ENCODE measurements around the gene BATF3.
"Not testable (repeated sequence)": the region's sequence is repeated elsewhere in the genome, so short reads cannot be mapped to it uniquely, and the experiment has no call there.

BATF3 gene, protein sequence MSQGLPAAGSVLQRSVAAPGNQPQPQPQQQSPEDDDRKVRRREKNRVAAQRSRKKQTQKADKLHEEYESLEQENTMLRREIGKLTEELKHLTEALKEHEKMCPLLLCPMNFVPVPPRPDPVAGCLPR

DNA sequence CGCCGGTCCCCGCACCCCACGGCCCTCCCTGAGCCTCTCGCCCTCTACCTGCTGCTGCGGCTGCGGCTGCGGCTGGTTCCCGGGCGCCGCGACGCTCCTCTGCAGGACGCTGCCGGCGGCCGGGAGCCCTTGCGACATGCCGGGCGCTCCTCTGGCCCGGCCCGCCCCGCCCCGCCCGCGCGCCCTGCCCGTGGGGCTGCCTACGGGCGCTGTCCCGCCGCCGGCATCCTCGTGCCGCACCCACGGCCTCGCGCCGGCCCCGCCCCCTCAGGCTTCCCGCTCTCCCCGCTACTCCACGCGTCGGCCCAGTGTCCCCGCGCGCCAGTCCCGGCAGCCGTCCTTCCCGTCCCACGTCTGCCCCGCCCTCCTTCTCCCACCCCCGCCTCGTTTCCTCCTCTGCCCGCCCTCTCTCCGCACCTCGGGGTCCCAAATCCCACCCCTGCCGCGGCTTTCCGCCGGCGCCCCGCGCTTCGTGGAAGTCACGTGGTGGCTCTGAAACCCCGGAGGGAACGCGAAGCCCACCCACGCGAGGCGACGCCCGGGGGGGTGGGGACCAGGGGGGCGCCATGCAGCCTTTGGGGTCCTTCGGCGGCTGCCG is at the start of gene BATF3:
TSS of gene BATF3 (minus strand) at position 216 of the 598 bp plus-strand sequence. CDS start at position 138, 78 bp downstream.
- peak; percentile 52 for DNase-seq

DNA sequence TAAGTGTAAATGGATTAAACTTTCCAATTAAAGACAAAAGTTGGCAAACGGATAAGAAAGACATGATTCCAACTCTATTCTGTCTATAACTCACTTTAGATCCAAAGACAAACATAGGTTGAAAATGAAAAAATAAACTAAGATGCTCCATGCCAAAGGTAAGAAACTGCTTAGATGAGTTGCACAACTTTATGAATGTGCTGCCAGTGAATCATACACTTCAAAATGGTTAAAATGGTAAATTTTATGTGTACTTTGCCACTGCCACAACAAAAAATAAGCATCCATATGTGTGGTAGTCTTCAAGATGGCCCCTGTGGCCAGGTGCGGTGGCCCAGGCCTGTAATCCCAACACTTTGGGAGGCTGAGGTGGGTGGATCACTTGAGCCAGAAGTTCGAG is 46.9 kb upstream of the BATF3 start:
- DNase-seq: no peak

DNA sequence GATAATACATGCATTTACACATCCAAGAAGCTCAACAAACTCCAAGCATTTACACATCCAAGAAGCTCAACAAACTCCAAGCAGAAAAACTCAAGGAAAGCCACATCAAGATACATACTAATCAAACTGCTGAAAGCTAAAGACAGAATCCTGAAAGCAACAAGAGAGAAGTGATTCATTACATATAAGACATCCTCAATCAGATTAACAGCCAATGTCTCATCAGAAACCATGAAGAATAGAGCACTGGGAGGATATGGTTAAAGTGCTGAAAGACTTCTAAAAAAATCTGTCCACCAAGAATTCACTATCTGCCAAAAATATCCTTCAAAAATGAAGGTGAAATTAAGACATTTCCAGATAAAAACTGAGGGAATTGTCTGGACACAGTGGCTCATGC is 45.7 kb upstream of the BATF3 start:
- no peak for DNase-seq

DNA sequence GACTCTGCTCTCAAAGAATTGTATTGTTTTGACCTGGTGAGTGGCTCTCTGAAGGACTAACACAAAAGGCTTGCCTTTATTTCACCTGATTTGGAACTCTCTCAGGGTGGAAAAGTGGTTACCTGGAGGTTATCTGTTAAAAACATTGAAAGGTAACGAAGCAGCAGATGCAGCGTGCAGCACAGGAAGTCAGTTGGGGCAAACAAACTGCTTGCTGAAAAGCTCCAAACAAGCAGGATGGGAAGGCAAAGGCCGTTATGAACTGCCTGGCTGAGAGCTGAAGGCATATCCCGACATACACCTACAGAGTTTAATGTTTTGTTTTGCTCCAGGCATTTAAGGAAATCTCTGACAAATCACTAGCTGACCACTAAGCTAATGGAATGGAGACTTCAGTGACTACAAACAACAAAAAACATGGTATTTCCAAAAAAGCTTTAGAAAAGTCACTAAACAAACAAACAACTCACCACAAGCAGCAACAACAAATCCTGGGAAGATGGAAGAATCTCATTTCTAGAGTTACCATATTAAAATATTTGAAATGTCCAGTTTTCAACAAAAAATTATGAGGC is 44.3 kb upstream of the BATF3 start:
- DNase-seq: no peak

DNA sequence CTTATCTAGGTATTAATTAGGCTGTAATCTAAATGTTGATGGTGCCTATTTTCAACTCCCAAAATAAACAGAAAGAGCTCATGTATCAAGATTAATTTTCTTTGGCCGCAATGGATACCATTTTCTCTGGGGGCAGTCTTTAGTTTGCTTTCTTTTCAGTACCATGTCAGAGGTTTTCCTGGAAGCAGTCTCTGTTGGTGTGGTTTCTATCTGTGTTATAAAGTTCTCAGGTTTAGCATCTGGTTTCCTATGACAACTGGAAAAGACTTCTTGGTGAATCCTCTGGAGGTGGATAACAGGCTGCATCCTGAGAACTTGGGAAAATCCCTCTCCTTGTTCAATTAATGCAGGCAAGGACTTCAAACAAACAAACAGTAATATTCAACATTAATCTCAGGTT is 38.7 kb upstream of the BATF3 start:
- DNase-seq: no peak

DNA sequence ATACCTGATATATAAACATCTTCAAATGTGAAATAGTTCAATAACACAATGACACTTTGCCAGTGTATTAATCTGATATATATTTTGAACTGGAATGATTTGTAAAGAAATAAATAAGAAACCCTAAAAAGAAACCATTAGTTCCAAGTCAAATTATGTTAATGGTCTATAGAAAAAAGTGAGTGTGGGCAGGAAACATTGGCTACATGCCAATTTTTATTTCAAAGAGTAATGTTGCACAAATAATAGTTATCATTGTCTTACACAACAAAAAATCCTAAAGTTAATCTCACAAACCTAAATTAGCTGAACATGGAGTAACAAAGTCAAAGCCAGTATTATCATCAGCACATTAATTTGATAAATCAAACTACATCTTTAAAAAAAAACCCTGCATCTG is 37.9 kb upstream of the BATF3 start:
- no peak for DNase-seq

DNA sequence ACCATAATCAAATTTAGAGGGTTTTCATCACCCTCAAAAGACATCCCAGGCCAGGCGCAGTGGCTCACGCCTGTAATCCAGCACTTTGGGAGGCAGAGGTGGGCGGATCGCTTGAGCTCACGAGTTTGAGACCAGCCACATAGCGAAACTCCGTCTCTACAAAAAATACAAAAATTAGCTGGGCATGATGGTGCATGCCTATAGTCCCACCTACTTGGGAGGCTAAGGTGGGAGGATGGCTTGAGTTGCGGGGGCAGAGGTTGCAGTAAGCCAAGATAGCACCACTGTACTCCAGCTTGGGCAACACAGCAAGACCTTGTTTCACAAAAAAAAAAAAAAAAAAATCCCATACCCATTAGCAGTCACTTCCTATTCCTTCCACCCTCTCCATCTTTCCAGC is 33.5 kb upstream of the BATF3 start:
- DNase-seq: no peak

DNA sequence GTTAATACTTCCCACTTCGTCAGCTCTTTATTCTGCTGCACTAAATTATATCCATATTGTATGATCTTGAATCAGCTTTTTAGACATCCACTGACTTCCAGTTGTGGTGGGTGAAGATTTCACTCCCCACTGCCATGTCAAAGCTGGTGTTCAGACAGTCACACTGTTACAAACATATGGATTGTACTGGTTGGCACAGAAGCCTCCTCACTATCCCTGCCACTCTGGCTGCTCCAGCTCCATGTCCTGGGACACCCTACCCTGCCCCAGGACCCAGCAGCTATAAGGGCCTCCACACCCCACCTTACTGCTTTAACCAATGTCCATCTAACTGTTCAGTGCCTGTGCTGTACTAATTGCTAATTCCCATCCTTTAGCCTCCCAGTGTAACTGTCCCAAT is 32.0 kb upstream of the BATF3 start:
- DNase-seq: no peak

DNA sequence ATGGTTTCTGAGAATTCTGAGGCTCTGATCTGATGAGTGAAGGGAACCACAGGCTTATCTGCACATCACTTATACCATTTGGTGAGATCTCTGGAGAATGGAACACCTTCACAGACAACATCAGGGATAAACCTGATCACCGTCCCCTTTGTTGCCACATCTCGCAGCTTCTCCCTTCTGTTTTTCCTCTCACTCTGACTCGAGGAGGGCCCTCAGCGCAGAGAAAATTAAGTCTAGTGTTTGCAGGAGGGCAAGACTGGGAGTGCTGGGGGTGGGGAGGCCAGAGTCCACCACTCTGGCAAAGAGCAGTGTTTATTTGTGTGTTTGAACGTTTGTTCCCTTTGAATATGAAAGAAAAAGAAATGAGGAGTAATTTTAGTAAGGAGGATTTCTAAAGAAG is 29.0 kb upstream of the BATF3 start:
- no peak for DNase-seq

DNA sequence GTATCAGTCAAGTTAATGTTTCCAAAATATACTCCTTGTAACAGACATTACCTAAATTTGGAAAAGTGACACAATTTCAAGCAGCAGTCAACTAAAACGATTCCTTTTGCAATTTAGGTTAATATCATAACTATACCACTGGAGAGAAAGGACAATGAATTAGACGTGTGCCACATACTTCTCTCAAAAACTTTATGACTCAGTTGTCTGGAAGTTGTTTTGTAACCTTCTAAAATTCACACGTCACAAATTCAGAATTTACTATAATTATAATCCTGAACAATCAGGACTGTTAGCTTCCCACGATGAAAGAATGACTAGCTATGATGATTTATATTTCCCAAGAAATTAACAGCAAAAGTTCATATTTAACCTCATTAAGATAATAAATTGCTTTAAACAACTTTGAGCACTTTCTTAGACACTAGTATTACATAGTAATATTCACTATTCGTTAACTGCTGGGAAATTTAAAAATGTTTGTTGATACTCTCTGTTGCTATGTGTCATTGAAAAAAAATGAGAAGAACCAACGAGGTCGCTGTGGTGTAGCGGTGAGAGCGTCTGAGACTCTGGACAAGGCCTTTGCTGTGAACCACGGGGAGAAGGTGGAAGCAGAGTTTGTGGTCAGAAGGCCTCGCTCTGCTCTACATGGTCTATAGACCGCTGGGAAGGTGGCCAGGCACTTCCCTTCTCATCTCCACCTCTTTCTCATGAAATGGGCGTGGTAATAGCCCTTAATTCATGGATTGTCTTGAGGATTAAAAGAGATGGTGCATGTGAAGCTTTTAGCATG is 27.9 kb upstream of the BATF3 start:
- DNase-seq: peak; percentile 30

DNA sequence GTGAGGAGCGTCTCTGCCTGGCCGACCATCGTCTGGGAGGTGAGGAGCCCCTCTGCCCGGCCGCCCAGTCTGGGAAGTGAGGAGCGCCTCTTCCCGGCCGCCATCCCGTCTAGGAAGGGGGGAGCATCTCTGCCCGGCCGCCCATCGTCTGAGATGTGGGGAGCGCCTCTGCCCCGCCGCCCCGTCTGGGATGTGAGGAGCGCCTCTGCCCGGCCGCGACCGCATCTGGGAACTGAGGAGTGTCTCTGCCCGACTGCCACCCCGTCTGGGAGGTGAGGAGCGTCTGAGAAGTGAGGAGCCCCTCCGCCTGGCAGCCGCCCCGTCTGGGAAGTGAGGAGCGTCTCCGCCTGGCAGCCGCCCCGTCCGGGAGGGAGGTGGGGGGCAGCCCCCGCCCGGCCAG is 25.0 kb upstream of the BATF3 start:
- not testable (repeated sequence) for DNase-seq

DNA sequence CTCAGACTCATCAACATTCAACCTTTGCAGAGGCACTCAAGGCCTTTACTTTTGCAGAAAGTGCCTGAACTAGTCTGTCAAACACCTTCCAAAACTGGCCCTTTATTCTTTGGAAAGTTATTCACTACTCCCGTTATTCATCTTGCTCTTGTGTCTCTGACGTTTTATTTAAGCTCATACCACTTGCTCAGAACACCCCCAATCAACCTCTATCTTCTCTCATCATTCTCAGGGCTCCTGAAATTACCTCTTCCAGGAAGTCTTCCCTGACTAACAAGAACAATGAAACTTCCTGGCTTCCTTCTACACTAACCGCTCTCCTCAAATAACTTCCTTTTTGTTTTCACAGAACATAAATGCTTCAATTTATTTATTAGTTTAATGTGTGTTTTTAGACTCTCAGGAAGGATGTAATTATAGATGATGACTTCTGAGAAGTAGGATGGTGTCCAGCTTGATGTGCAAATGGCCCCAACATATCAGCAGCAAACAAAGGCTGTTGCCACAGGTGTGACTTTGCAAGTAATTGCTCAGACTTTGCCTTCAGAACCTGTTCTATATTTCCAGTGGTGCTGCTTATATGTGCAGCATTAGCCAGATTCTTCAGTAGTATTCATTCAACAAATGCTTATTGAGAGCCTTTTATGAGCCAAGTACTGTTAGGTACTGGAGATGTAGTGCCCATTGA is 22.8 kb upstream of the BATF3 start:
- DNase-seq: no peak

DNA sequence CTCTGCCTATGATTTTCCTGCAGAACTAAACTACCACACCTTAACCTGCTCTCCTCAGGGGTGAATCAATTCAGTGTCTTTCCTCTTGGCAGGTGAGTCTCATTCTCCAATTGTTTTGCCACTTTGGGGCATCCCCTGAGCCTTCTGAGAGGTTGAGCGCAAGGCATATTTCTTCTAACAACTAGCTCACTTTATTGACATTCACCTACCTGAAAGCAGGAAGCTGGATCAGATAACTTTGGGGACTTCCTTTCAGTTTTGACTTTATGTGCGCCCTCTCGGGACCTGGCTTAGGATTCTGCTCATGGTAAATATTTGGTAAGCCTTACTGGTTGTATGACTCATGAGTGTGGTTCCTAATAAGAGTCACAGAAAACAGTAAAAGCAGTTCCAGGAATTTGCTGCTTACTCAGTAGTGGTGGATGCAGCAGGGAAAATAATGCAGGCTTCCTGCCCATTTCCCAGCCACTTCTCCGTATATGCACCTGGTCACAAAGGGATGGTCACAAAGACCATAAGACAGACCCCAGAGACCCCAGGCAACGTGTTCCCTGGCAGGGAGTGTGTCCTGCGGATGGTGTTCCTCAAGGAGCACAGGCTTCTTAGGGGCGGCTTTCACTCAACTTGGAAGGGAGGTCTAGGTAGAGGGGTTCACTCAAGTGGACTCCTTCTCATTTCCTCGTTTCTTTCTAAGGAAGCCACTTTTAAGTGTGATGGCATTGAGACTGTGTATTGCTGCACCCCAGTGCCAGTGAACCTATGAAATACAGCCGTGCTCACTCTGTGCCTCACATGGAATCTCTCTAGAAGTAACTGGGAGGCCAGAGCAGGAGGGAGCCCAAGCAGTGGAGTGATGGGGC is 22.0 kb upstream of the BATF3 start:
- DNase-seq: no peak

DNA sequence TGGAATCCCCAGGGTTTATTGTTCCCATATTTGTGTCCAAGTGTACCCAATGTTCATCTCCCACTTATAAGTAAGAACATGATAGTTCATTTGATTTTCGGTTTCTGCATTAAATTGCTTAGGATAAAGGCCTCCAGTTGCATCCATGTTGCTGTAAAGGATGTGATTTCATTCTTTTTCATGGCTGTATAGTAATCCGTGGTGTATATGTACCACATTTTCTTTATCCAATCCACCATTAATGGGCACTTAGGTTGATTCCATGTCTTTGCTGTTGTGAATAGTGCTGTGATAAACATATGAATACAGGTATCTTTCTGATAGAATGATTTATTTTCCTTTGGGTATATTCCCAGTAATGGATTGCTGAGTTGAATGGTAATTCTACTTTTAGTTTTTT is 20.0 kb upstream of the BATF3 start:
- DNase-seq: no peak

DNA sequence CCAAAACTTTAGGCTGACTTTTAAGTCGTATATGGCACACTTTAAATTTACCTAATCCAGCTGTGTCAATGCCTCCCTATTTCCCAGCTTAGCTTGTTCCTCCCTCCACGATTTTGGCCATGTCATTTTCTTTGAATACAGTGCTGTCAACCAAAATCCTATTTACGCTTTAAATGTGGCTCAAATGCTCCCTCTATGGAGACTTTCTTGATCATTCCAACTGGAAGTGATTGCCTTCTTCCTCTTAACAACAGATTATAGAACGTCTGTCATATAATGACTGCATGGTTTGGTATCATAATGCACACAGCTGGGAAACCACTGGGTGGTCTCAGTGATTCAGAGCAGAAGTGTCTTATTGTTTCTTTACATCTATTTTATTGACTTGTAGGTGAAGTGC is 18.9 kb upstream of the BATF3 start:
- no peak for DNase-seq

DNA sequence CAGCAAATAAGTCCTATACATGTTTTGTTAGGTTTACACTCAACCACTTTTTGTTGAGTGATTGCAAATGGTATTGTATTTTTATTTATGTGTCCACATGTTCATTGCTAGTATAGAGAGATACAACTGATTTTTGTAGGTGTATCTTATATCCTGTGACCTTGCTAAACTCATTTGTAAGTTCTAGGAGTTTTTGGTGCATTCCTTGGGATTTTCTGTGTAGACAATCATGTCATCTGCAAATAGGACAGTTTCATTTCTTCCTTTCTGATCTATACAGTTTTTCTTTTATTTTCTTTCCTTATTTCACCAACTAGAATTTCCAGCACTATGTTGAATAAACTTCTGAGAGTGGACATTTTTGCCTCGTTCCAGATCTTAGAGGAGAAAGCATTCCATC is 16.5 kb upstream of the BATF3 start:
- DNase-seq: no peak

DNA sequence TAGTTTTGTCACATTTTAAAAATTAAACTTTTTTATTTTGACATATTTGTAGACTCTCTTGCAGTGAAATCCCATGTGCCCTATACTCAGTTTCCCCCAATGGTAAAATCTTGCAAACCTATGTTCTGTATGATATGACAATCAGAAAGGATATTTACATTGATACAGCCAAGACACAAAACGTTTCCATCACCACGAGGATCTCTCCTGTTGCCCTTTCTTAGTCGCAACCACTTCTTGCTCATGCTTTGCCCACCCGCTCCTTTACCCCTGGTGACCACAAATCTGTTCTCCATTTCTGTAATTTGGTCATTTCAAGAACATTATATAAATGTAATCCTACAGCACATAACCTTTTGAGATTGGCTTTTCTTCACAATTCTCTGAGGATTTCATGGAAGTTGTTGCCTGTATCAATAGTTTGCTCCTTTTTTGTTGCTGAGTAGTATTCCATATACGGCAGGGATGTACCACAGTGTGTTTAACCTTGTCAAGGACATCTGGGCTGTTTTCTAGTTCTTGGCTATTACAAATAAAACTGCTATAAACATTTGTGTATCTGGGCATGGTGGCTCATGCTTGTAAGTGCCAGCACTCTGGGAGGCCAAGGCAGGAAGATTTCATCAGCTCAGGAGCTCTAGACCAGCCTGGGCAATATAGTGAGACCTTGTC is 14.0 kb upstream of the BATF3 start:
- no peak for DNase-seq

DNA sequence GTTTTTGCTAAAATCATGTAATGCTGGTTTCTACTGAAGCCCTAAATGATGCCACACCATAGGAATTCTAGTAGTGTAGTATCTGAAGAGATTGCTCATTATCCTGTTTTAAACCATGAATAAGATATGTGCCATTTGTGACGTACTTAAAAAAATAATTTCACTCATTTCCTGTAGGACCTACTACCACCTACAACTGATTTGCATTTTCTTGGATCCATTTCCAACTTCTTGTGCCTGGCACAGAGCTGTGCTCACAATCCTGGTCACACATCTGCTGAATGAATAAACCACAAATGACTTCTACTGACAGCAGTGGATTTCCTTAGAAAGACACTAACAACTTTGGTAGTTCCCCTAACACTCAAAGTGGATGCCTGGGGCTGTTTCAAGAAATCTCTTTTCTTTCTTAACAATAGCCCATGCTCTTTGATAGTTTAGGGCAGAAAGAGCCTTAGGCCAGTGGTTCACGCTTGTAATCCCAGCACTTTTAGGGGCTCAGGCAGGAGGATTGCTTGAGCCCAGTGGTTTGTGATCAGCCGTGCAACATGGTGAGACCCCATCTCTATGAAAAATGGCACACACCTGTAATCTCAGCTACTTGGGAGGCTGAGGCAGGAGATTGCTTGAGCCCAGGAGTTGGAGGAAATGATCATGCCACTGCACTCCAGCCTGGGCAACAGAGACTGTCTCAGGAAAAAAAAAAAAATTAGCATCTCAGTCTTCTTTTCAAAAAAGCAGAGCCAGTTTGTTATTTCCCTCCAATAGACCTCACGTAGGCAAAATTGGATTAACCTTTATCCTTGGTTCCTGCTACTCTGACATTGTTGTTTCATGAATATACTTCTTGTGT is 13.0 kb upstream of the BATF3 start:
- DNase-seq: no peak

DNA sequence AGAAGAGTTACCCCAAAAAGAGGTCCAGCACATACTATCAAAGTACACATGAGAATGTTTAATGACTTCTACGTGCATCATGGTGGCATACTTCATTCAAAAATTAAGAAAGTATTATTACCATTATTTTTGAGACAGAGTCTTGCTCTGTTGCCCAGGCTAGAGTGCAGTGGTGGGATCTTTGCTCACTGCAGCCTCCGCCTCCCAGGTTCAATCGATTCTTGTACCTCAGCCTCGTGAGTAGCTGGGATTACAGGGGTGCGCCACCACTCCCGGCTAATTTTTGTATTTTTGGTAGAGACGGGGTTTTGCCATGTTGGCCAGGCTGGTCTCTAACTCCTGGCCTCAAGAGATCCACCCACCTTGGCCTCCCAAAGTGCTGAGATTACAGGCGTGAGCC is 12.3 kb upstream of the BATF3 start:
- not testable (repeated sequence) for DNase-seq

DNA sequence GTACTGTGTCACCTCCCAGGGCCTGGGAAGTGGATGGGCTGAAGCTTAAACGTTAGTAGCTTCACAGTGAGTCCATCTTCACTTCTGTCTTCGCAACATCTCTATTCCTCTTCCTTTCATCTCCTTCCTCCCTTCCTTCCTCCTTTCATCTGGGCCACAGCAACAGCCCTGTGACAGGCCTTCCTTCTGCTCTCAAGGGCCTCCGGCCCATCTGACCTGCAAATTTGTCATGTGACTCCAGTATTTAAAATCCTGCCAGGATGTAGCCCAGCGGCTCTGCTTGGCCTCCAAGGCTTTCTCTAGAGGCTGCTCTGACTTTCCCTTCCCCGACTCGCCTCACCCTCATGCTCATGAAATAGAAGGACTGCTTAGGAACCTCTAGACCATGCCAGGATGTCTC is 10.9 kb upstream of the BATF3 start:
- DNase-seq: no peak

DNA sequence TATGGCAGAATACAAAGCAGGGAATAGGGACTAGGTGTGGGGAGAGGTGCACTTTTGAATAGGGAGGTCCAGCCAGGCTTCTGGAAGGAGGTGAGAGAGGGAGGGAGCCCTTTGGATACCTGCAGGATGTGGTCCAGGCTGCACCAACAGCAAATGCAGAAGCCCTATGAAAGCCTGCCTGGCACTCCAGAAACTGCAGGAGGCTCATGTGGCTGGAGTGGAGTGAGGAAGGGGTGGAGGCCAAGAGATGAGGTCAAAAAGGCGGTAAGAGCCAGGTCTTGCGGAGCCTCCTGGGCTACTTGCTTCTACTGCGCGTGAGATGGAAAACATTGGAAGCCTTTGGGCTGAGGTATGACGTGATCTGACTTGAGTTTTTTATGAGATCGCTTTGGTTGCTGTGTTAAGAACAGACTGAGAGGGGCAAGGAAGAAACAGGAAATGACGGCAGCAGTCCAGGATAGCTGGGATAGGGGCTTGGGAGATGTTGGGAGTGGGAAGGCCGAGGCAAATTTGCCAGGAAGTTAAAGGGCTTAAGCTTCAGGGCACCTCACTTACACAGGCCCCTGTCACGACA is 4.4 kb upstream of the BATF3 start:
- DNase-seq: no peak
